ENCODE measurements around the gene CDH16.
"Not testable (repeated sequence)": the region's sequence is repeated elsewhere in the genome, so short reads cannot be mapped to it uniquely, and the experiment has no call there.

The CDH16 gene

DNA sequence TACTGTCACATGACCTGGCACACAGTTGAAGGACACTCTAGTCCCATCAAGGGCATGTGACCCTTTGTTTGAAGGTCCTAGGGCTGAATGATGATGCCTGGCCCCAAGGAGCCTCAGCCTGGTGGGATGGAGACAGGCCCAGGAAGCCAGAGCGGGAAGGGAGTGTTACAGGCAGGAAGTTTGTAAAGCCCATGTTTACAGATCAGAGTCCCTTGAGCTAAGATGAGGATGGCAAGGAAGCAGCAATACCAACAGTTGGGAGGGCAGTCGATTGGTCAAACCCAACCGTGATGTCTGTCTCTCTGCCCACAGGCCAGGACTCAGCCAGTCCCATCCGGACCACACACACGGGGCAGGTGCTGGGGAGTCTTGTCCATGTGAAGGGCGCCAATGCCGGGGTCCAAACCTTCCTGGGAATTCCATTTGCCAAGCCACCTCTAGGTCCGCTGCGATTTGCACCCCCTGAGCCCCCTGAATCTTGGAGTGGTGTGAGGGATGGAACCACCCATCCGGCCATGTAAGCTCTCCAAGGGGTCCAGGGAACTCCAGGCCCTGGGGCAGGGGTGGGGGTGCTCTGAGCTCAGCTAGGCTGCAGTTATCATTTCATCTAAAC is 19.1 kb upstream of the CDH16 start:
- TF ChIP-seq, protein P1, sequence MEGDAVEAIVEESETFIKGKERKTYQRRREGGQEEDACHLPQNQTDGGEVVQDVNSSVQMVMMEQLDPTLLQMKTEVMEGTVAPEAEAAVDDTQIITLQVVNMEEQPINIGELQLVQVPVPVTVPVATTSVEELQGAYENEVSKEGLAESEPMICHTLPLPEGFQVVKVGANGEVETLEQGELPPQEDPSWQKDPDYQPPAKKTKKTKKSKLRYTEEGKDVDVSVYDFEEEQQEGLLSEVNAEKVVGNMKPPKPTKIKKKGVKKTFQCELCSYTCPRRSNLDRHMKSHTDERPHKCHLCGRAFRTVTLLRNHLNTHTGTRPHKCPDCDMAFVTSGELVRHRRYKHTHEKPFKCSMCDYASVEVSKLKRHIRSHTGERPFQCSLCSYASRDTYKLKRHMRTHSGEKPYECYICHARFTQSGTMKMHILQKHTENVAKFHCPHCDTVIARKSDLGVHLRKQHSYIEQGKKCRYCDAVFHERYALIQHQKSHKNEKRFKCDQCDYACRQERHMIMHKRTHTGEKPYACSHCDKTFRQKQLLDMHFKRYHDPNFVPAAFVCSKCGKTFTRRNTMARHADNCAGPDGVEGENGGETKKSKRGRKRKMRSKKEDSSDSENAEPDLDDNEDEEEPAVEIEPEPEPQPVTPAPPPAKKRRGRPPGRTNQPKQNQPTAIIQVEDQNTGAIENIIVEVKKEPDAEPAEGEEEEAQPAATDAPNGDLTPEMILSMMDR (IDR thresholded peaks at IDR 0.05), result no peak
- H3K27ac ChIP-seq, result no peak overlapping the region
- no peaks in the 10 kb centered on the region for H3K9me3 ChIP-seq
- no peaks in the 10 kb centered on the region for H3K27me3 ChIP-seq
- peaks cover 20 to 23% of the 10 kb centered on the region in 2 experiments for H3K4me1 ChIP-seq (ENCODE audit: control insufficient read depth in 1 of 2, insufficient read depth in 1 of 2, low read depth in 1 of 2, low read length in 1 of 2)
- no peak overlapping the region for H3K4me3 ChIP-seq (ENCODE audit: low read depth in 1 of 2, low read length in 1 of 2)
- peaks cover 48% of the 10 kb centered on the region for H3K36me3 ChIP-seq

DNA sequence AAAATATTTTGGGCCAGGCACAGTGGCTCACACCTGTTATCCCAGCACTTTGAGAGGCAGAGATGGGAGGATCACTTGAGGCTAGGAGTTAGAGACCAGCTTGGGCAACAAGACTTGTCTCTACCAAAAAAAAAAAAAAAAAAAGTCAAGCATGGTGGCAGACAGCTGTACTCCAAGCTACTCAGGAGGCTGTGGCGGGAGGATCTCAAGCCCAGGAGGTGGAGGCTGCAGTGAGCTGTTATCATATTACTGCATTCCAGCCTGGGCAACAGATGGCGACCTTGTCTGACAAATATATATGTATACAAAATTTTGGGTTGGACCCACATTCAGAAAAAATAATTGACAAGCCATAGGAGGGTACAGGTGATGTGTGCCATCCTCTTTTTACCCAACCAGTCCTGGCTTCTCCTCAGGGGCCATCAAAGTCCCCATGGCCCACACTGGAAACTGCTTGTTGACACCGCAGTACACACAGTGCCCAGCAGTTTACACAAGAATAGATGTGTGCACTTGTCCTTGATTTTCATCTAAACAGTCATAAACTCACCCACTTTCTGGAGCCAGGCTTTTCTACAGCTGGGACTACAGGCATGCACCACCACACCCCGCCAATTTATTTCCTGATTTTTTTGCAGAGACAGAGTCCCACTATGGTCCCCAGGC is 18.3 kb upstream of the CDH16 start:
- TF ChIP-seq, protein P1 (IDR thresholded peaks at IDR 0.05), result no peak
- Histone ChIP-seq H3K27me3 (no peaks in the 10 kb centered on the region), H3K9me3 (no peaks in the 10 kb centered on the region), H3K4me1 (ENCODE audit: control insufficient read depth in 1 of 2, insufficient read depth in 1 of 2, low read depth in 1 of 2, low read length in 1 of 2) (peaks cover 20 to 23% of the 10 kb centered on the region in 2 experiments), H3K4me3 (ENCODE audit: low read depth in 1 of 2, low read length in 1 of 2) (no peak overlapping the region), H3K36me3 (peaks cover 46% of the 10 kb centered on the region), H3K27ac (no peak overlapping the region)

DNA sequence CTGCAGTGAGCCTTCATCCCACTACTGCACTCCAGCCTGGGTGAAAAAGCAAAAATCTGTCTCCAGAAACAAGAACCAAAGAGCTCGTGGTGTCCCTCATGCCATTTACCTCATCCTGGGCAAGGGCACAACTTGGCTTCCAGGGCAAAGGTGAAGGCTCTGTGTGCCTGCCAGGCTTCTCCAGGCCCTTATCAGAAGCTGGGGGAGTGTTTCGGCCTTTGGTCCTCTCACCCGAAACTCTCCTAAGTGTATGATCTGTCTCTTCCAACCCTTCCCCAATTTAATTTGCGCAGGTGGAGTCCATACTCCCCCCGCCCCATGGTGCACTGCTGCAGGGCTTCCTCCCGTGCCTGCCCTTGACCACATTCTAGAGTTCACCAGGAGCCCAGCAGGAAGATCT is 17.8 kb upstream of the CDH16 start:
- Histone ChIP-seq H3K27me3 (no peaks in the 10 kb centered on the region), H3K4me1 (ENCODE audit: control insufficient read depth in 1 of 2, insufficient read depth in 1 of 2, low read depth in 1 of 2, low read length in 1 of 2) (peaks cover 20 to 23% of the 10 kb centered on the region in 2 experiments), H3K27ac (peak overlapping the region; percentile 5), H3K9me3 (no peaks in the 10 kb centered on the region), H3K36me3 (peaks cover 44% of the 10 kb centered on the region), H3K4me3 (ENCODE audit: low read depth in 1 of 2, low read length in 1 of 2) (no peak overlapping the region)
- TF ChIP-seq, protein P1 (IDR thresholded peaks at IDR 0.05), result no peak

DNA sequence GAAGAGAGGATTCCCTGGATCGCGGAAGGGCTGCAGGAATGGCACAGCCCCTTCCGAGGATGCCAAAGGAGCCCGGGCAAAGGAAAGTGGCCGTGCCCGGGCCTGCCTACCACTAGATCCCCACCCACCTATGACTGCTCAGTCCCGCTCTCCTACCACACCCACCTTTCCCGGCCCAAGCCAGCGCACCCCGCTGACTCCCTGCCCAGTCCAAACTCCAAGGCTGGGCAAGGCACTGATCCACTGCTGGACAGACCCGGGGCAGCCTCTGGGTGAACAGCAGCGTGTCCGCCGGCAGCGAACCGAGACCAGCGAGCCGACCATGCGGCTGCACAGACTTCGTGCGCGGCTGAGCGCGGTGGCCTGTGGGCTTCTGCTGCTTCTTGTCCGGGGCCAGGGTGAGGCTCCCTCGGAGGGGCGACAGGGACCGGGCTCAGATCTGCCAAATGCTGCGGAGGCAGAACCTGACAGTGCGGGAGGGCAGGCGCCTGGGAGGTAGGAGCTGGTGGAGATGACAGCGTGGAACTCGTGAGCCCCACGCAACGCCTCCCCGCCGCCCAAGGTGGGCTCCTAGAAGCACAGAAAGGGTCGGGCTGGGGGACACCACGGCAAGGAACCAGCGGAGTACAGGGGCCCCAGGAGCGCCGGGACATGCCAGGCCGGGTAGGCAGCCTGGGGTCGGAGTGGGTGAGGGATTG is 16.8 kb upstream of the CDH16 start, which contains the start of gene CES2:
Gene CES2, plus strand, starts transcription at position 203 of the 698 bp plus-strand sequence. Its CDS starts 120 bp downstream, at position 323.
- TF ChIP-seq, protein P1 (IDR thresholded peaks at IDR 0.05), result no peak
- H3K9me3 ChIP-seq, result no peaks in the 10 kb centered on the region
- peak within 1 kb of the TSS; percentile 86 for H3K27ac ChIP-seq
- H3K36me3 ChIP-seq, result peaks cover 34% of the 10 kb centered on the region
- H3K27me3 ChIP-seq, result no peaks in the 10 kb centered on the region
- peak within 1 kb of the TSS; percentile 84 to 92 for H3K4me3 ChIP-seq (ENCODE audit: low read depth in 1 of 2, low read length in 1 of 2)
- peaks cover 20 to 23% of the 10 kb centered on the region in 2 experiments for H3K4me1 ChIP-seq (ENCODE audit: control insufficient read depth in 1 of 2, insufficient read depth in 1 of 2, low read depth in 1 of 2, low read length in 1 of 2)

DNA sequence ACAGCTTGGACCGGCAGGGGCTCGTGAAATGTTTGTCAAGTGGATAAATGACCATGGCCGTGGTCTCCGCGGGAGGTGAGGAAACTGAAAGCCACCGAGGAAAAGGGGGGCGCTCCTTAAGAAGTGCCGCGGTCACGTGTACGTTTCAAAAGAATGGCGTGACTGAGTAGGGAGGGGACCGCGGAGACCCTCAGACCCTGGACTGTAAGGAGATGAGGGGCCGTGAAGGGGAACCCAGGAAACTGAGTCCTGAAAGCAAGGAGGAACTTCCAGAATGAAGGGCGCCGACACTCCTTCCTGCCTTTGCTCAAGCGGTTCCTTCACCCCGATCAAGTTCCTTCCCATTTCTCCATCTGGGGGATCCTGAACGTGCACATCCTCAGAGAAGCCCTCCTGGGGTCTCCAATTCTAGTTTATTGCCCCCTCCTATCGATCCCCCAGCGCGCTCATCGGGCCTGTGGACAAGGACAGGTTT is 16.2 kb upstream of the CDH16 start:
- H3K27me3 ChIP-seq, result not testable (repeated sequence)

More for the DNA sequence above, 16.2 kb upstream of the CDH16 start:
- H3K4me1 ChIP-seq (ENCODE audit: control insufficient read depth in 1 of 2, insufficient read depth in 1 of 2, low read depth in 1 of 2, low read length in 1 of 2), result peaks cover 20 to 23% of the 10 kb centered on the region in 2 experiments
- H3K9me3 ChIP-seq, result not testable (repeated sequence)
- peak overlapping the region; percentile 86 for H3K27ac ChIP-seq
- peaks cover 29% of the 10 kb centered on the region for H3K36me3 ChIP-seq
- H3K4me3 ChIP-seq (ENCODE audit: low read depth in 1 of 2, low read length in 1 of 2), result peak overlapping the region; percentile 84 to 92
